H9 (cell line): ENCODE data around the gene SNAI3. TPM values are rescaled to one million over a fixed set of nuclear protein-coding genes. Genes with fewer than 3 reads are reported as not detected.

ENCODE experiments used
- DNase-seq: peaks from one replicate; pipeline ENCODE4 v3.0.0-alpha.2; 2017
- H2AFZ ChIP-seq: one replicate; pipeline ENCODE4 v1.6.1; 2013; ENCODE audit warnings: mild to moderate bottlenecking, low read length, control low read depth, moderate library complexity
- H2AK5ac ChIP-seq: 2 replicates; pipeline ENCODE4 v1.6.1; 2013; ENCODE audit warnings: low read length, control low read depth, mixed read lengths; ENCODE audit not compliant: insufficient read length
- H2BK120ac ChIP-seq: one replicate; pipeline ENCODE4 v1.6.1; 2013; ENCODE audit warnings: low read depth, mild to moderate bottlenecking, low read length, control low read depth, inconsistent platforms; ENCODE audit not compliant: poor library complexity, severe bottlenecking
- H2BK12ac ChIP-seq: 2 replicates; pipeline ENCODE4 v1.6.1; 2013; ENCODE audit warnings: low read length, control low read depth, mixed read lengths, low read depth; ENCODE audit not compliant: insufficient read length
- H2BK15ac ChIP-seq: 2 replicates; pipeline ENCODE4 v1.6.1; 2013; ENCODE audit warnings: low read depth, low read length, control low read depth
- H2BK20ac ChIP-seq: one replicate; pipeline ENCODE4 v1.6.1; 2013; ENCODE audit warnings: low read depth, mild to moderate bottlenecking, low read length, control low read depth, inconsistent platforms; ENCODE audit not compliant: poor library complexity, severe bottlenecking
- H2BK5ac ChIP-seq: 2 replicates; pipeline ENCODE4 v1.6.1; 2013; ENCODE audit warnings: low read length, control low read depth, mixed read lengths; ENCODE audit not compliant: insufficient read length
- H3K14ac ChIP-seq: 2 replicates; pipeline ENCODE4 v1.6.1; 2013; ENCODE audit warnings: low read length, control low read depth; ENCODE audit not compliant: insufficient read depth
- H3K18ac ChIP-seq: 2 replicates; pipeline ENCODE4 v1.6.1; 2013; ENCODE audit warnings: low read depth, mild to moderate bottlenecking, mixed read lengths, low read length, control low read depth; ENCODE audit not compliant: insufficient read length
- H3K23ac ChIP-seq: 2 replicates; pipeline ENCODE4 v1.6.1; 2013; ENCODE audit warnings: low read length, control low read depth, mixed read lengths, low read depth; ENCODE audit not compliant: insufficient read length
- H3K23me2 ChIP-seq: 2 replicates; pipeline ENCODE4 v1.6.1; 2013; ENCODE audit warnings: low read depth, mild to moderate bottlenecking, mixed read lengths, low read length, control low read depth; ENCODE audit not compliant: insufficient read length, poor library complexity, severe bottlenecking
- H3K27ac ChIP-seq: 2 replicates; pipeline ENCODE4 v1.5.1; 2013; ENCODE audit warnings: low read length, control low read depth, mixed read lengths, low read depth; ENCODE audit not compliant: insufficient read length
- H3K27me3 ChIP-seq: 2 replicates; pipeline ENCODE4 v1.6.1; 2013; ENCODE audit warnings: low read length, control low read depth, inconsistent platforms; ENCODE audit not compliant: insufficient read depth
- H3K4ac ChIP-seq: 2 replicates; pipeline ENCODE4 v1.6.1; 2013; ENCODE audit warnings: low read depth, mild to moderate bottlenecking, control low read depth, inconsistent platforms, low read length, moderate library complexity
- H3K4me1 ChIP-seq: 2 replicates; pipeline ENCODE4 v1.6.1; 2013; ENCODE audit warnings: low read length, control low read depth, inconsistent platforms; ENCODE audit not compliant: insufficient read depth
- H3K4me2 ChIP-seq: 2 replicates; pipeline ENCODE4 v1.6.1; 2013; ENCODE audit warnings: low read length, control low read depth, mixed read lengths; ENCODE audit not compliant: insufficient read length, insufficient read depth
- H3K56ac ChIP-seq: 2 replicates; pipeline ENCODE4 v1.6.1; 2013; ENCODE audit warnings: low read depth, mild to moderate bottlenecking, mixed read lengths, low read length, control low read depth; ENCODE audit not compliant: insufficient read length
- H3K79me1 ChIP-seq: 2 replicates; pipeline ENCODE4 v1.6.1; 2013; ENCODE audit warnings: low read depth, mild to moderate bottlenecking, moderate library complexity, low read length, control low read depth, inconsistent platforms; ENCODE audit not compliant: insufficient read depth, poor library complexity, severe bottlenecking
- H3K79me2 ChIP-seq: 2 replicates; pipeline ENCODE4 v1.6.1; 2013; ENCODE audit warnings: low read length, control low read depth, inconsistent platforms; ENCODE audit not compliant: insufficient read depth
- H3K9ac ChIP-seq: 2 replicates; pipeline ENCODE4 v1.6.1; 2013; ENCODE audit warnings: low read length, control low read depth, mixed read lengths; ENCODE audit not compliant: insufficient read length; ENCODE audit errors: extremely low read depth
- H3K9me3 ChIP-seq: one replicate; pipeline ENCODE4 v1.6.1; 2013; ENCODE audit warnings: low read depth, low read length, inconsistent platforms; ENCODE audit not compliant: control insufficient read depth
- H3T11ph ChIP-seq: one replicate; pipeline ENCODE4 v1.6.1; 2013; ENCODE audit warnings: mild to moderate bottlenecking, low read length, control low read depth, inconsistent platforms
- H4K20me1 ChIP-seq: one replicate; pipeline ENCODE4 v1.6.1; 2013; ENCODE audit not compliant: control insufficient read depth, insufficient read length, insufficient read depth
- H4K5ac ChIP-seq: 2 replicates; pipeline ENCODE4 v1.6.1; 2013; ENCODE audit warnings: low read depth, mild to moderate bottlenecking, mixed read lengths, low read length, control low read depth; ENCODE audit not compliant: insufficient read length
- H4K8ac ChIP-seq: replicated peaks from 2 replicates; pipeline ENCODE4 v1.6.1; 2013; ENCODE audit warnings: low read length, control low read depth, mixed read lengths, low read depth; ENCODE audit not compliant: insufficient read length
- H4K91ac ChIP-seq: 2 replicates; pipeline ENCODE4 v1.6.1; 2013; ENCODE audit warnings: low read depth, mild to moderate bottlenecking, moderate library complexity, mixed read lengths, low read length, control low read depth; ENCODE audit not compliant: insufficient read length
- H3K27ac Mint-ChIP-seq, 3 experiments: 2 replicates in 2 of 3; 3 replicates in 1 of 3; pipeline ENCODE4 v1.8.0; 2020 to 2021; ENCODE audit warnings: mixed read lengths in 3 of 3, mild to moderate bottlenecking in 1 of 3, moderate library complexity in 1 of 3
- H3K27me3 Mint-ChIP-seq: 2 replicates; pipeline ENCODE4 v1.8.0; 2021; ENCODE audit warnings: low read depth, mild to moderate bottlenecking, moderate library complexity, mixed read lengths
- H3K36me3 Mint-ChIP-seq, 3 experiments: 2 replicates in 2 of 3; 3 replicates in 1 of 3; pipeline ENCODE4 v1.8.0; 2020 to 2021; ENCODE audit warnings: low read depth in 3 of 3, mixed read lengths in 3 of 3; ENCODE audit not compliant: insufficient read depth in 1 of 3
- H3K4me1 Mint-ChIP-seq, 2 experiments: 2 replicates each; pipeline ENCODE4 v1.8.0; 2020; ENCODE audit warnings: mixed read lengths in 2 of 2
- H3K4me3 Mint-ChIP-seq, 2 experiments: 2 replicates in 1 of 2; 3 replicates in 1 of 2; pipeline ENCODE4 v1.8.0; 2020 to 2021; ENCODE audit warnings: mild to moderate bottlenecking in 2 of 2, mixed read lengths in 2 of 2, moderate library complexity in 1 of 2
- H3K9me3 Mint-ChIP-seq, 2 experiments: 2 replicates in 1 of 2; 3 replicates in 1 of 2; pipeline ENCODE4 v1.8.0; 2020; ENCODE audit warnings: mild to moderate bottlenecking in 2 of 2, mixed read lengths in 2 of 2, moderate library complexity in 1 of 2
- CTCF ChIP-seq: fragments of 200-600 bp; sonication (generic); conservative IDR thresholded peaks from 3 replicates; pipeline ENCODE4 v1.8.0; 2021; ENCODE audit warnings: antibody characterized with exemption, mild to moderate bottlenecking
- WGBS: extraction: QIAGEN DNeasy Blood & Tissue Kit; methylation state at CpG from one replicate; pipeline ENCODE4 v1.1.7; 2013; ENCODE audit warnings: missing lambda C conversion rate, low lambda C conversion rate, mixed read lengths; ENCODE audit not compliant: insufficient read length; ENCODE audit errors: extremely low coverage; 5-methylcytosine and 5-hydroxymethylcytosine counted together
- total RNA-seq: library from RNA; stranded (reverse); gene quantifications from 2 replicates; pipeline ENCODE4 v1.2.1, GENCODE V29; 2021

SNAI3 gene
- total RNA-seq, 1 experiment from 2014 or later, result 3.2 TPM

- DNase-seq, result no peak
Observed at GRCh38 chr16:88690341-88691128, 4.2 kb upstream of the SNAI3 start.

More at GRCh38 chr16:88690341-88691128, 4.2 kb upstream of the SNAI3 start:
- Histone ChIP-seq H4K5ac (no peak overlapping the region), H3K23me2 (peaks cover 6% of the 10 kb centered on the region), H3T11ph (no peak overlapping the region), H2BK15ac (no peak overlapping the region), H3K9me3 (no peaks in the 10 kb centered on the region), H4K91ac (no peak overlapping the region), H2BK5ac (no peak overlapping the region), H3K18ac (no peak overlapping the region), H3K79me2 (no peaks in the 10 kb centered on the region), H3K56ac (no peak overlapping the region), H3K27me3 (no peaks in the 10 kb centered on the region), H2BK120ac (no peak overlapping the region), H3K79me1 (no peaks in the 10 kb centered on the region), H3K9ac (no peak overlapping the region), H3K14ac (no peak overlapping the region), H3K4ac (no peak overlapping the region), H3K4me2 (no peak overlapping the region), H2AFZ (no peak overlapping the region), H2BK20ac (no peak overlapping the region), H4K8ac (no peak overlapping the region), H3K23ac (no peak overlapping the region), H2AK5ac (no peak overlapping the region), H2BK12ac (no peak overlapping the region), H3K27ac (no peak overlapping the region), H3K4me1 (no peaks in the 10 kb centered on the region), H4K20me1 (no peaks in the 10 kb centered on the region)
- no CpG with 5 or more reads among the region's 21 CpGs for WGBS
- no peak overlapping the region for H3K27ac Mint-ChIP-seq
- no peak overlapping the region for H3K4me3 Mint-ChIP-seq
- peaks cover 35% of the 10 kb centered on the region for H3K27me3 Mint-ChIP-seq
- TF ChIP-seq CTCF, result no peak
- no peaks in the 10 kb centered on the region for H3K9me3 Mint-ChIP-seq
- H3K36me3 Mint-ChIP-seq, result no peaks in the 10 kb centered on the region
- H3K4me1 Mint-ChIP-seq, result peaks cover 12 to 18% of the 10 kb centered on the region in 2 experiments
